A549 treated with CpdA at 1 μM for 4 hours (cell line): ENCODE data around the gene LCNL1. TPM values are rescaled to one million over a fixed set of nuclear protein-coding genes. Genes with fewer than 3 reads are reported as not detected.

ENCODE experiments used
- total RNA-seq: library from RNA; stranded (reverse); fragments of 200-300 nt; extraction: Qiagen RNA extraction; gene quantifications from 5 replicates; pipeline ENCODE4 v1.2.3, GENCODE V29; 2022; ENCODE audit warnings: low read depth

The LCNL1 gene
- total RNA-seq, result 0.02 TPM in 1 of 5 replicates, not detected in the others

DNA sequence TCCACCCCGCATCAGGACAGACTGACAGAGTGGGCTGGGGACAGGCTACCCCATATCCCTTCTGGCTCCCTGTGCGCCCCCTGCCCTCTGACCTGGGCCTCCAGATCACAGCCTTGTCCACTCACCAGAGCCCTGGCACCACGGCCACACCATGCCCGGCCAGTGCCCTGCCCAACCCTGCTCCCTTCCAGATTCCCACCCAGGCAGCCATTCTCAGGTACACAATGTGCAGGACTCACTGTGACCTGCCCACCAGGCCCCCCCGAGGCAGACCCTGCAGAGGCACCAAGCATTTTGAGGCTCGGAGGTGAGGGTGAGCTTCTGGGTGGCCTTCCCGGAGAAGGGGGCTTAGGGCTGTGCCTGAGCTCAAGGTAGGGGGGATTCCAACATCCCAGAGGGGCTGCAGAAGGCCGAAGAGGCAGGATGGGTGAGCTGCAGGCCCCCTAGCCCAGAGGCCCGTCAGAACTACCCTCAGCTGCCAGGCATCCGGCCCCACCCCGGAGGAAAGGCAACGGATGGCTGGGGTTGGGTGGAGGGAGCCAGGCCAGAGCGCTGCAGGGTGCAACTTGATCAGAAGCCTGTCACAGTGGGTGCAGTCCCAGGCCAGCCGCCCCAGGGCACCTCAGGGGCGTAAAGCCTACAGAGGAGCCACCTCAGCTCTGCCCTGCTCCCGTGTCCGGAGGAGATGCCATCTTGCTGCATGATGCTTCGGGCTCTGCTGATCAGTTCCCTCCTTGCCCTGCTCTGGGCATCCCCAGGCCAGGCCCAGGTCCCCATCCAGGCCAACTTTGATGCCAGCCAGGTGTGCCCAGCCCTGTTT lies at the start of gene LCNL1:
TSS of gene LCNL1 (plus strand) at position 762 of the 820 bp plus-strand sequence. CDS start 594 bp downstream, outside the sequence.

GRCh38 chr9:136944519-136945332 lies 38.1 kb upstream of the LCNL1 start, which contains the start of the genes C8G and FBXW5:
TSS of gene C8G (plus strand) at chr9:136945243. CDS start at chr9:136945321, 78 bp downstream.
TSS of gene FBXW5 (minus strand) at chr9:136944738. CDS start at chr9:136944083, 655 bp downstream.

GRCh38 chr9:136951541-136952320 lies 31.1 kb upstream of the LCNL1 start, which contains the start of gene LCN12:
TSS of gene LCN12 (plus strand) at chr9:136952273. CDS start at chr9:136952328, 55 bp downstream.

GRCh38 chr9:136977223-136977622 lies 5.6 kb upstream of the LCNL1 start, which contains the start of gene PTGDS:
TSS of gene PTGDS (plus strand) at chr9:136977504. CDS start at chr9:136977579, 75 bp downstream.

GRCh38 chr9:136991993-136992818 lies 9.4 kb downstream of the LCNL1 start, which contains the start of gene PAXX:
TSS of gene PAXX (plus strand) at chr9:136992422. CDS start at chr9:136992444, 22 bp downstream.

DNA sequence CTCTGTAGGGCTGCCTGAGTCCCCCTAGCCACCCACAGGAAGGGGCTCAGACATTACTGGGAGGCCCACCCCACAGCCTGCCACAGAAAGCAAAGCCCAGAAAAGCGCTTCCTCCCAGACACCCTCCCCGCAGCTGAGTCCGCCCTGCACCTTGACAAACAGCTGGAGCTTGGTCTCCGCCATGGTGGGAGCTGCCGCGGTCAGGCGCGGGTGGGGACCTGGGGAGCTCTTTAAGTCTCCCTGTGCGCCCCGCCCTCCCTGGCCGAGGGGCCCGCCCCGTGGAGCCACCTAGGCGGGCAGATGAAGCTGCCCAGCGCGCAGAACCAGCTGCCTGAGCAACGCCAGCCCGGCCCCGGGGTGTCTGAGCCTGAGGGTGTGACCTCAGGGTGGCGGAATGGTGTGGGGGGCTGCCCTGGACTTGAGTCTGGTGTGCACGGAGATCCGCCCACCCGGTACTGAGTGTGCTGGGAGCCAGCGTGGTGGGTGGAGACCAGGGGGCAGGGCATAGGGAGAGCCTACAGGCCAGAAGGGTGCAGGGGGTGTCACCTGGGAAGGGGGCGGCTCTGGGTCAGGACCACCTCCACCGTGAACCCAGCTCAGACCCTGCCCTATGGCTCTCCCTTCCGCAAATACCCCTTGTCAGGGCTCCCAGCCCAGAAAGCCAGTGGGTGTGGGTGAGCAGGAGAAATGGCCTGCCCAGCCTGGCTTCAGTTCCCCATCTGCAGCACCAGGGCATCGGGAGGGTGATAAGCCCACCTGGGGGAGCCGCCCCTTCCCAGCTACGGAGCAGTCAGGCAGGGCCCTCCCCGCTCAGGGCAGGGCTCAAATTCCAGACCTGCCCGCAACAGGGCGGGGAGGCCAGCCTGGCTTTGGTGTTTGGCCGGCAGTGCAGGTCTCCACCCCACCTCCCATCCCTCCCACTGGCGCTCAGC lies 13.8 kb downstream of the LCNL1 start, which contains the start of gene CLIC3:
TSS of gene CLIC3 (minus strand) at position 208 of the 932 bp plus-strand sequence. CDS start at position 183, 25 bp downstream.

DNA sequence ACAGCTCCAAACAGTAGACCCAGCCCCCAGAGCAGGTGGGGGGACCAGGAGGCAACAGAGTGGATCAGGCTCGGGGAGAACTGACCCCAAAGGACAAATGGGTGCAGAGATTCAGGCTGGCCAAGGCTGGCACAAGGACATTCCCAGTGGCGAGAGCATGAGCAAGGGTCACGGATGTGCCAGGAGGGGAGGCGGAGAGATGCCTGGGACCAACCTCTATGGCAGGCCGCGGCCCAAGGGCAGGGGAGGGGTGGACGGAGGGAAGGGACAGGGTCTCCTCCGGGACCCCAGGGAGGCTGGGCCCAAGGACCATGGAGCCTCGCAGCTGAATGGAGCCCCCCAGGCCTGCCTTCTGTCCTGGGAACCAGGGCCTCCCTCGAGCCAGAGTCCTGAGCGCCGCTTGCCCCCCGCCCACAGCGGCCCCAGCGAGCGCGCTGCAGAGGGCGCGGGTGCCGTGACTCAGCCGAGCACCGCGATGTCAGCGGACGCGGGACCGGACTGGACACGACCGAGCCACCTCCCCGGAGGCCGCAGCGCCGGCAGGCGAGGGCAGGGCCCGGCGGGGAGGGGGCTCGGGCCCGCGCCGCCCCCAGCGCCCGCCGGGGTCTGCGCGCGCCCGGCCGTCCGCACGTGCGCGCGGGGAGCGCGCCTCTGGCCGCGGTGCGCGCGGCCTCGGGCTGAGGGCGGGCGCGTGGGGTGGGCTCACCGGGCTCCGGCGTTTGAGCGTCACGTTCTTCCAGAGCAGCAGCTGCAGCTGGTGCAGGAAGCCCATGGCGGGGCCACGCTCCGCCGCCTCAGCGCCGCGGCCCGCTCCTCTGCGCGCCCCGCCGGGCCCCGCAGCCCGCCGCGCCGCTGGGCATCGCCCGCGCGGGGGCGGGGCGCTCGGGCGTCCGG lies 44.8 kb downstream of the LCNL1 start, which contains the start of gene ABCA2:
TSS of gene ABCA2 (minus strand) at position 869 of the 894 bp plus-strand sequence. CDS start at position 772, 97 bp downstream.

GRCh38 chr9:137031904-137032640 lies 49.3 kb downstream of the LCNL1 start, which contains the start of gene FUT7:
TSS of gene FUT7 (minus strand) at chr9:137032088. CDS start at chr9:137031991, 97 bp downstream.

Other genes starting within 250 kb of the LCNL1 start
- not detected in 5 replicates for gene LCN10, start 240.1 kb upstream of the LCNL1 start, total RNA-seq
- gene LCN6, start 234.5 kb upstream of the LCNL1 start, total RNA-seq, result not detected in 5 replicates
- not detected in 5 replicates for gene LCN8, start 224.8 kb upstream of the LCNL1 start, total RNA-seq
- 0.09 TPM in 1 of 5 replicates, not detected in the others for gene LCN15, start 218.5 kb upstream of the LCNL1 start, total RNA-seq
- 55.2 to 75.9 TPM (median 73.0 TPM) in 5 replicates for gene TMEM141, start 191.6 kb upstream of the LCNL1 start, total RNA-seq
- gene CCDC183, start 186.7 kb upstream of the LCNL1 start, total RNA-seq, result 0.20 to 0.83 TPM (median 0.45 TPM) in 5 replicates
- 64.0 to 87.2 TPM (median 78.8 TPM) in 5 replicates for gene RABL6, start 175.0 kb upstream of the LCNL1 start, total RNA-seq
- gene AJM1, start 140.5 kb upstream of the LCNL1 start, total RNA-seq, result 3.1 to 4.3 TPM (median 4.0 TPM) in 5 replicates
- gene PHPT1, start 133.6 kb upstream of the LCNL1 start, total RNA-seq, result 255 to 327 TPM (median 305 TPM) in 5 replicates
- 1.8 to 5.5 TPM (median 4.6 TPM) in 5 replicates for gene MAMDC4, start 130.6 kb upstream of the LCNL1 start, total RNA-seq
- gene EDF1, start 116.7 kb upstream of the LCNL1 start, total RNA-seq, result 418 to 545 TPM (median 475 TPM) in 5 replicates
- gene TRAF2, start 96.5 kb upstream of the LCNL1 start, total RNA-seq, result 46.3 to 81.8 TPM (median 69.1 TPM) in 5 replicates
- 61.9 to 101 TPM (median 95.1 TPM) in 5 replicates for gene FBXW5, start 38.3 kb upstream of the LCNL1 start, total RNA-seq
- gene C8G, start 37.8 kb upstream of the LCNL1 start, total RNA-seq, result 0.54 to 1.9 TPM (median 1.2 TPM) in 5 replicates
- 0.51 to 2.0 TPM (median 1.1 TPM) in 5 replicates for gene LCN12, start 30.7 kb upstream of the LCNL1 start, total RNA-seq
- gene PTGDS, start 5.5 kb upstream of the LCNL1 start, total RNA-seq, result 0.35 to 0.71 TPM (median 0.39 TPM) in 3 of 5 replicates, not detected in the others
- gene PAXX, start 9.4 kb downstream of the LCNL1 start, total RNA-seq, result 49.2 to 83.7 TPM (median 73.5 TPM) in 5 replicates
- gene CLIC3, start 13.6 kb downstream of the LCNL1 start, total RNA-seq, result 1.7 to 4.0 TPM (median 3.5 TPM) in 5 replicates
- 23.2 to 31.7 TPM (median 25.6 TPM) in 5 replicates for gene ABCA2, start 45.2 kb downstream of the LCNL1 start, total RNA-seq
- gene FUT7, start 49.1 kb downstream of the LCNL1 start, total RNA-seq, result 0.05 TPM in 2 of 5 replicates, not detected in the others
- 36.7 to 87.5 TPM (median 78.6 TPM) in 5 replicates for gene NPDC1, start 63.2 kb downstream of the LCNL1 start, total RNA-seq
- 0.72 to 1.2 TPM (median 0.76 TPM) in 5 replicates for gene ENTPD2, start 71.1 kb downstream of the LCNL1 start, total RNA-seq
- 13.9 to 28.6 TPM (median 24.4 TPM) in 5 replicates for gene SAPCD2, start 87.6 kb downstream of the LCNL1 start, total RNA-seq
- 9.7 to 15.4 TPM (median 11.3 TPM) in 5 replicates for gene UAP1L1, start 94.5 kb downstream of the LCNL1 start, total RNA-seq
- 41.0 to 54.7 TPM (median 47.7 TPM) in 5 replicates for gene MAN1B1, start 104.0 kb downstream of the LCNL1 start, total RNA-seq
- gene DPP7, start 131.7 kb downstream of the LCNL1 start, total RNA-seq, result 71.6 to 131 TPM (median 112 TPM) in 5 replicates
- gene GRIN1, start 156.2 kb downstream of the LCNL1 start, total RNA-seq, result 0.31 to 1.0 TPM (median 0.38 TPM) in 5 replicates
- 0.48 to 2.1 TPM (median 1.3 TPM) in 5 replicates for gene LRRC26, start 187.1 kb downstream of the LCNL1 start, total RNA-seq
- not detected in 5 replicates for gene TMEM210, start 189.1 kb downstream of the LCNL1 start, total RNA-seq
- gene ANAPC2, start 205.6 kb downstream of the LCNL1 start, total RNA-seq, result 25.4 to 37.9 TPM (median 36.1 TPM) in 5 replicates
- 88.4 to 157 TPM (median 143 TPM) in 5 replicates for gene SSNA1, start 205.7 kb downstream of the LCNL1 start, total RNA-seq
- gene TPRN, start 217.7 kb downstream of the LCNL1 start, total RNA-seq, result 5.6 to 11.1 TPM (median 10.3 TPM) in 5 replicates
- gene TMEM203, start 222.7 kb downstream of the LCNL1 start, total RNA-seq, result 32.9 to 47.1 TPM (median 45.3 TPM) in 5 replicates
- gene NDOR1, start 222.7 kb downstream of the LCNL1 start, total RNA-seq, result 15.2 to 19.1 TPM (median 16.4 TPM) in 5 replicates
- gene RNF208, start 239.2 kb downstream of the LCNL1 start, total RNA-seq, result 1.1 to 2.4 TPM (median 1.9 TPM) in 5 replicates
- 3.3 to 5.0 TPM (median 4.0 TPM) in 5 replicates for gene CYSRT1, start 242.2 kb downstream of the LCNL1 start, total RNA-seq
- 0.10 to 0.24 TPM (median 0.20 TPM) in 5 replicates for gene RNF224, start 244.5 kb downstream of the LCNL1 start, total RNA-seq
- 0.07 to 0.13 TPM (median 0.08 TPM) in 5 replicates for gene SLC34A3, start 247.9 kb downstream of the LCNL1 start, total RNA-seq